H9 (cell line): ENCODE measurements around the gene C6orf52. TPM values are rescaled to one million over a fixed set of nuclear protein-coding genes. Genes with fewer than 3 reads are reported as not detected.

Source experiments
- DNase-seq: peaks from one replicate; pipeline ENCODE4 v3.0.0-alpha.2; 2017
- H2AFZ ChIP-seq: one replicate; pipeline ENCODE4 v1.6.1; 2013; ENCODE audit warnings: mild to moderate bottlenecking, low read length, control low read depth, moderate library complexity
- H2AK5ac ChIP-seq: 2 replicates; pipeline ENCODE4 v1.6.1; 2013; ENCODE audit warnings: low read length, control low read depth, mixed read lengths; ENCODE audit not compliant: insufficient read length
- H2BK120ac ChIP-seq: one replicate; pipeline ENCODE4 v1.6.1; 2013; ENCODE audit warnings: low read depth, mild to moderate bottlenecking, low read length, control low read depth, inconsistent platforms; ENCODE audit not compliant: poor library complexity, severe bottlenecking
- H2BK12ac ChIP-seq: 2 replicates; pipeline ENCODE4 v1.6.1; 2013; ENCODE audit warnings: low read length, control low read depth, mixed read lengths, low read depth; ENCODE audit not compliant: insufficient read length
- H2BK15ac ChIP-seq: 2 replicates; pipeline ENCODE4 v1.6.1; 2013; ENCODE audit warnings: low read depth, low read length, control low read depth
- H2BK20ac ChIP-seq: one replicate; pipeline ENCODE4 v1.6.1; 2013; ENCODE audit warnings: low read depth, mild to moderate bottlenecking, low read length, control low read depth, inconsistent platforms; ENCODE audit not compliant: poor library complexity, severe bottlenecking
- H2BK5ac ChIP-seq: 2 replicates; pipeline ENCODE4 v1.6.1; 2013; ENCODE audit warnings: low read length, control low read depth, mixed read lengths; ENCODE audit not compliant: insufficient read length
- H3K14ac ChIP-seq: 2 replicates; pipeline ENCODE4 v1.6.1; 2013; ENCODE audit warnings: low read length, control low read depth; ENCODE audit not compliant: insufficient read depth
- H3K18ac ChIP-seq: 2 replicates; pipeline ENCODE4 v1.6.1; 2013; ENCODE audit warnings: low read depth, mild to moderate bottlenecking, mixed read lengths, low read length, control low read depth; ENCODE audit not compliant: insufficient read length
- H3K23ac ChIP-seq: 2 replicates; pipeline ENCODE4 v1.6.1; 2013; ENCODE audit warnings: low read length, control low read depth, mixed read lengths, low read depth; ENCODE audit not compliant: insufficient read length
- H3K23me2 ChIP-seq: 2 replicates; pipeline ENCODE4 v1.6.1; 2013; ENCODE audit warnings: low read depth, mild to moderate bottlenecking, mixed read lengths, low read length, control low read depth; ENCODE audit not compliant: insufficient read length, poor library complexity, severe bottlenecking
- H3K27ac ChIP-seq: 2 replicates; pipeline ENCODE4 v1.5.1; 2013; ENCODE audit warnings: low read length, control low read depth, mixed read lengths, low read depth; ENCODE audit not compliant: insufficient read length
- H3K27me3 ChIP-seq: 2 replicates; pipeline ENCODE4 v1.6.1; 2013; ENCODE audit warnings: low read length, control low read depth, inconsistent platforms; ENCODE audit not compliant: insufficient read depth
- H3K4ac ChIP-seq: 2 replicates; pipeline ENCODE4 v1.6.1; 2013; ENCODE audit warnings: low read depth, mild to moderate bottlenecking, control low read depth, inconsistent platforms, low read length, moderate library complexity
- H3K4me1 ChIP-seq: 2 replicates; pipeline ENCODE4 v1.6.1; 2013; ENCODE audit warnings: low read length, control low read depth, inconsistent platforms; ENCODE audit not compliant: insufficient read depth
- H3K4me2 ChIP-seq: 2 replicates; pipeline ENCODE4 v1.6.1; 2013; ENCODE audit warnings: low read length, control low read depth, mixed read lengths; ENCODE audit not compliant: insufficient read length, insufficient read depth
- H3K56ac ChIP-seq: 2 replicates; pipeline ENCODE4 v1.6.1; 2013; ENCODE audit warnings: low read depth, mild to moderate bottlenecking, mixed read lengths, low read length, control low read depth; ENCODE audit not compliant: insufficient read length
- H3K79me1 ChIP-seq: 2 replicates; pipeline ENCODE4 v1.6.1; 2013; ENCODE audit warnings: low read depth, mild to moderate bottlenecking, moderate library complexity, low read length, control low read depth, inconsistent platforms; ENCODE audit not compliant: insufficient read depth, poor library complexity, severe bottlenecking
- H3K79me2 ChIP-seq: 2 replicates; pipeline ENCODE4 v1.6.1; 2013; ENCODE audit warnings: low read length, control low read depth, inconsistent platforms; ENCODE audit not compliant: insufficient read depth
- H3K9ac ChIP-seq: 2 replicates; pipeline ENCODE4 v1.6.1; 2013; ENCODE audit warnings: low read length, control low read depth, mixed read lengths; ENCODE audit not compliant: insufficient read length; ENCODE audit errors: extremely low read depth
- H3K9me3 ChIP-seq: one replicate; pipeline ENCODE4 v1.6.1; 2013; ENCODE audit warnings: low read depth, low read length, inconsistent platforms; ENCODE audit not compliant: control insufficient read depth
- H3T11ph ChIP-seq: one replicate; pipeline ENCODE4 v1.6.1; 2013; ENCODE audit warnings: mild to moderate bottlenecking, low read length, control low read depth, inconsistent platforms
- H4K20me1 ChIP-seq: one replicate; pipeline ENCODE4 v1.6.1; 2013; ENCODE audit not compliant: control insufficient read depth, insufficient read length, insufficient read depth
- H4K5ac ChIP-seq: 2 replicates; pipeline ENCODE4 v1.6.1; 2013; ENCODE audit warnings: low read depth, mild to moderate bottlenecking, mixed read lengths, low read length, control low read depth; ENCODE audit not compliant: insufficient read length
- H4K8ac ChIP-seq: replicated peaks from 2 replicates; pipeline ENCODE4 v1.6.1; 2013; ENCODE audit warnings: low read length, control low read depth, mixed read lengths, low read depth; ENCODE audit not compliant: insufficient read length
- H4K91ac ChIP-seq: 2 replicates; pipeline ENCODE4 v1.6.1; 2013; ENCODE audit warnings: low read depth, mild to moderate bottlenecking, moderate library complexity, mixed read lengths, low read length, control low read depth; ENCODE audit not compliant: insufficient read length
- H3K27ac Mint-ChIP-seq, 3 experiments: 2 replicates in 2 of 3; 3 replicates in 1 of 3; pipeline ENCODE4 v1.8.0; 2020 to 2021; ENCODE audit warnings: mixed read lengths in 3 of 3, mild to moderate bottlenecking in 1 of 3, moderate library complexity in 1 of 3
- H3K27me3 Mint-ChIP-seq: 2 replicates; pipeline ENCODE4 v1.8.0; 2021; ENCODE audit warnings: low read depth, mild to moderate bottlenecking, moderate library complexity, mixed read lengths
- H3K36me3 Mint-ChIP-seq, 3 experiments: 2 replicates in 2 of 3; 3 replicates in 1 of 3; pipeline ENCODE4 v1.8.0; 2020 to 2021; ENCODE audit warnings: low read depth in 3 of 3, mixed read lengths in 3 of 3; ENCODE audit not compliant: insufficient read depth in 1 of 3
- H3K4me1 Mint-ChIP-seq, 2 experiments: 2 replicates each; pipeline ENCODE4 v1.8.0; 2020; ENCODE audit warnings: mixed read lengths in 2 of 2
- H3K4me3 Mint-ChIP-seq, 2 experiments: 2 replicates in 1 of 2; 3 replicates in 1 of 2; pipeline ENCODE4 v1.8.0; 2020 to 2021; ENCODE audit warnings: mild to moderate bottlenecking in 2 of 2, mixed read lengths in 2 of 2, moderate library complexity in 1 of 2
- H3K9me3 Mint-ChIP-seq, 2 experiments: 2 replicates in 1 of 2; 3 replicates in 1 of 2; pipeline ENCODE4 v1.8.0; 2020; ENCODE audit warnings: mild to moderate bottlenecking in 2 of 2, mixed read lengths in 2 of 2, moderate library complexity in 1 of 2
- CTCF ChIP-seq: fragments of 200-600 bp; sonication (generic); conservative IDR thresholded peaks from 3 replicates; pipeline ENCODE4 v1.8.0; 2021; ENCODE audit warnings: antibody characterized with exemption, mild to moderate bottlenecking
- WGBS: extraction: QIAGEN DNeasy Blood & Tissue Kit; methylation state at CpG from one replicate; pipeline ENCODE4 v1.1.7; 2013; ENCODE audit warnings: missing lambda C conversion rate, low lambda C conversion rate, mixed read lengths; ENCODE audit not compliant: insufficient read length; ENCODE audit errors: extremely low coverage; 5-methylcytosine and 5-hydroxymethylcytosine counted together
- total RNA-seq: library from RNA; stranded (reverse); gene quantifications from 2 replicates; pipeline ENCODE4 v1.2.1, GENCODE V29; 2021

The C6orf52 gene
- total RNA-seq, 1 experiment from 2014 or later = 1.8 TPM

GRCh38 chr6:10640412-10640811 is 54.0 kb downstream of the C6orf52 start:
- Histone ChIP-seq H3K27ac (no peak overlapping the region), H2BK20ac (no peak overlapping the region)
- WGBS = no CpG with 5 or more reads among the region's 8 CpGs

More at GRCh38 chr6:10640412-10640811, 54.0 kb downstream of the C6orf52 start:
- Histone ChIP-seq H2BK120ac (no peak overlapping the region), H3K79me2 (no peaks in the 10 kb centered on the region), H3K4me1 (no peaks in the 10 kb centered on the region), H3K18ac (no peak overlapping the region), H3K9me3 (no peaks in the 10 kb centered on the region), H2BK15ac (no peak overlapping the region), H2AK5ac (no peak overlapping the region), H3T11ph (no peak overlapping the region), H3K9ac (no peak overlapping the region), H3K23ac (no peak overlapping the region), H4K8ac (no peak overlapping the region), H4K20me1 (no peaks in the 10 kb centered on the region), H3K79me1 (no peaks in the 10 kb centered on the region), H4K5ac (no peak overlapping the region), H3K27me3 (no peaks in the 10 kb centered on the region), H3K56ac (no peak overlapping the region), H2AFZ (no peak overlapping the region), H2BK5ac (no peak overlapping the region), H3K23me2 (no peaks in the 10 kb centered on the region), H3K14ac (no peak overlapping the region), H3K4ac (no peak overlapping the region), H3K4me2 (no peak overlapping the region), H2BK12ac (no peak overlapping the region), H4K91ac (no peak overlapping the region)
- Mint-ChIP-seq H3K27ac (no peak overlapping the region), H3K36me3 (peaks cover 0 to 9% (median 0%) of the 10 kb centered on the region in 3 experiments; a peak in 4 of 7 replicates), H3K4me1 (peaks cover 7 to 11% of the 10 kb centered on the region in 2 experiments), H3K9me3 (peaks cover 5 to 10% of the 10 kb centered on the region in 2 experiments; a peak in 4 of 5 replicates), H3K27me3 (no peaks in the 10 kb centered on the region), H3K4me3 (no peak overlapping the region)
- no peak for DNase-seq
- no peak for TF ChIP-seq CTCF
